GM12878 (cell line): Measurements from ENCODE around the gene ZDHHC11. TPM values are rescaled to one million over a fixed set of nuclear protein-coding genes. Genes with fewer than 3 reads are reported as not detected.
"Not testable (repeated sequence)": the region's sequence is repeated elsewhere in the genome, so short reads cannot be mapped to it uniquely, and the experiment has no call there.

Source experiments
- ATAC-seq: fragments of 200-7000 bp; cut with Tn5 transposase; 3 replicates; pipeline ENCODE4 v1.9.1; 2020; ENCODE audit warnings: mild to moderate bottlenecking, moderate library complexity
- BruUV-seq: library from RNA; stranded (reverse); fragments of 400-500 nt; replicated peaks from 2 replicates; lab custom pipeline; 2021; lab: Mats Ljungman, UMichigan
- CTCF ChIA-PET: fragments of 300-600 bp; sonication (Branson Sonifier 250); formaldehyde crosslinking; extraction: SDS; loops from one replicate; lab custom pipeline; 2021; ENCODE audit warnings: inconsistent platforms; lab: Yijun Ruan, JAX
- POLR2A ChIA-PET: fragments of 350-600 bp; formaldehyde crosslinking; extraction: SDS; loops from one replicate; lab custom pipeline; 2021; ENCODE audit warnings: inconsistent platforms; lab: Charles Lee
- RAD21 ChIA-PET: fragments of 300-600 bp; sonication (Branson Sonifier 250); formaldehyde crosslinking; loops from one replicate; lab custom pipeline; 2023; ENCODE audit warnings: antibody characterized with exemption; ENCODE audit not compliant: unreplicated experiment; lab: Charles Lee
- SMC1A ChIA-PET: fragments of 300-600 bp; sonication (Branson Sonifier 250); formaldehyde crosslinking; loops from one replicate; lab custom pipeline; 2023; ENCODE audit not compliant: unreplicated experiment, uncharacterized antibody; lab: Charles Lee
- DNase-seq: peaks from one replicate; pipeline ENCODE4 v3.0.0-alpha.2; 2011; ENCODE audit warnings: low read depth, low spot score
- FAIRE-seq: peaks from 3 replicates; lab custom pipeline; 2011; peaks lifted over from hg19 to GRCh38; lab: Jason Lieb, UNC
- H2AFZ ChIP-seq: 2 replicates; pipeline ENCODE4 v1.6.0; 2011; ENCODE audit warnings: low read depth, low read length, control low read depth; ENCODE audit not compliant: control insufficient read depth
- H3K27ac ChIP-seq: 2 replicates; pipeline ENCODE4 v1.5.1; 2011; ENCODE audit warnings: control low read depth; ENCODE audit not compliant: control insufficient read depth, insufficient read depth
- H3K27me3 ChIP-seq, 2 experiments: replicated peaks in 1 of 2; 2 replicates each; pipeline versions ENCODE4 v1.6.0 to v1.6.1; 2011; ENCODE audit warnings: low read length in 1 of 2; ENCODE audit not compliant: control insufficient read depth in 2 of 2, insufficient read depth in 2 of 2
- H3K36me3 ChIP-seq, 2 experiments: 2 replicates each; pipeline ENCODE4 v1.5.1; 2011; ENCODE audit warnings: low read length in 1 of 2; ENCODE audit not compliant: control insufficient read depth in 2 of 2, insufficient read depth in 2 of 2
- H3K4me1 ChIP-seq: 2 replicates; pipeline ENCODE4 v1.6.1; 2011; ENCODE audit warnings: mild to moderate bottlenecking, low read length, moderate library complexity, mixed read lengths; ENCODE audit not compliant: control insufficient read depth, insufficient read depth
- H3K4me2 ChIP-seq: 2 replicates; pipeline ENCODE4 v1.6.0; 2011; ENCODE audit warnings: control low read depth; ENCODE audit not compliant: control insufficient read depth, insufficient read depth
- H3K4me3 ChIP-seq: fragments of 200-600 bp; sonication (generic); 2 replicates; pipeline ENCODE4 v1.5.1; 2016
- H3K79me2 ChIP-seq: 2 replicates; pipeline ENCODE4 v1.6.0; 2011; ENCODE audit warnings: low read length; ENCODE audit not compliant: control insufficient read depth, insufficient read depth
- H3K9ac ChIP-seq: 2 replicates; pipeline ENCODE4 v1.8.0; 2011; ENCODE audit warnings: low read length, control low read depth, mixed read lengths; ENCODE audit not compliant: control insufficient read depth, insufficient read depth
- H3K9me3 ChIP-seq: replicated peaks from 3 replicates; pipeline ENCODE4 v1.5.1; 2011; ENCODE audit warnings: mild to moderate bottlenecking, low read length; ENCODE audit not compliant: control insufficient read depth, insufficient read depth
- H4K20me1 ChIP-seq: 2 replicates; pipeline ENCODE4 v1.6.0; 2011; ENCODE audit not compliant: control insufficient read depth, insufficient read depth
- WGBS: methylation state at CpG from one replicate; pipeline ENCODE4 v1.1.6; 2016; ENCODE audit warnings: low lambda C conversion rate; ENCODE audit not compliant: insufficient replicate concordance, insufficient coverage; ENCODE audit errors: missing lambda C conversion rate; 5-methylcytosine and 5-hydroxymethylcytosine counted together
- in situ Hi-C: fragments of 300-500 bp; cut with MboI; formaldehyde crosslinking; loops from 9 replicates; pipeline ENCODE4 v1.14.3; 2018; ENCODE audit warnings: mixed read lengths
- intact Hi-C: fragments of 100-400 bp; cut with micrococcal nuclease; formaldehyde crosslinking; loops from one replicate; pipeline ENCODE4 v1.14.2; 2022; ENCODE audit not compliant: unreplicated experiment
- polyA plus RNA-seq, 11 experiments: library from polyadenylated mRNA; depleted of rRNA in 4 of 11; unstranded in 6 of 11; stranded (reverse) in 5 of 11; fragments of >200 nt; fragmentation: Nextera tagmentation in 4 of 11; fragmentation: Illumina TruSeq in 1 of 11; extraction: Ambion mirVana in 4 of 11; extraction: Trizol in 1 of 11; gene quantifications; 1 replicate in 1 of 11; 2 replicates in 10 of 11; pipeline versions ENCODE4 v1.2.1 to v1.2.3, GENCODE V29; 2011 to 2016; ENCODE audit warnings: inconsistent platforms in 2 of 11, missing spikeins in 2 of 11, low read depth in 1 of 11
- total RNA-seq, 4 experiments: library from RNA; depleted of rRNA in 3 of 4; stranded (reverse); fragments of >200 nt in 3 of 4; fragmentation: Illumina TruSeq in 1 of 4; extraction: Trizol in 1 of 4; gene quantifications; 2 replicates each; pipeline versions ENCODE4 v1.2.1 to v1.2.3, GENCODE V29; 2013 to 2021

The ZDHHC11 gene
- total and polyA plus RNA-seq, 10 of the 15 experiments (the other 5 are each of a cell fraction or from before 2014, with no cell fraction given) = 0.04 to 1.4 (median 0.30) TPM

DNA sequence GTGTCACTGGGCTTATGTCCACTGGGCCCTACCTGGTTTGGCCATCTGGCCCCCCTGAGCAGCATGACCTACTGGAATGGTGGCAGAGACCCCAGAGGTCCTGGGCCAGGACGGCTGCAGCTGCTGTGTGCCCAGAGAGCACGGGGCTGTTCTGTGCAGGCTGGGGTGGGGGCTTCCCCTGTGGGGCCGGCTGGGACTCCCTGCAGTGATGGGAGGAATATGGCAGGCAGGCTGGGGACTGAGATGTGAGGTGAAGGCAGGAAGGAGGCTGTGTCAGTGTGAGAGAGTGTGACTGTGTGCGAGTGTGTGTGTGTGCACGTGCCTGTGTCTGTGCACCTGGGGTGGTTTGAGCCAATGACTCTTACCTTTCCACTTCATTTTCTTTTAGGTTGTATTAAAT is 37.2 kb downstream of the ZDHHC11 start:
- intact Hi-C loops, BruUV-seq: not testable (repeated sequence)

DNA sequence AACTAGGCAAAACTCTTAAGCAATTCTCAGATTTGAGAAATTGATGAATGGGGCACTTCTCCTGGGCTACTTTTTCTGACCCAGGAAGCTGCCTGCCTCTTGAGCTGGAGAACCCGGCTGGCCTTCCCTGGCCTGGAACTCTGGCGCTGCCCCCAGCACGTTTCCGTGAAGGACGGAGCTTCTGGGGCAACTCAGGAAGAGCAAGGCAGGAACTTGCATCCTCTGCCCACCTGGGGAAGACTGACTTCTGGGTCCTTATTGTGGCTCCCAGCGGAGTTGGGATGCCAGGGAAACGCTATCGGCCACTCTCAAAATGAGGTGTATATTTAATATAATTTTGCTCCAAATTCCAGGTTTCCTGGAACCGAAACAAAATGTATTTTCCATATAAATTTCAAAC is 39.4 kb downstream of the ZDHHC11 start:
- WGBS = 51% methylated on average over 8 of the region's 9 CpGs
- H3K27me3 ChIP-seq, H3K9me3 ChIP-seq, CTCF ChIA-PET, RAD21 ChIA-PET, H3K27ac ChIP-seq, SMC1A ChIA-PET, H3K4me2 ChIP-seq, in situ Hi-C loops, DNase-seq, BruUV-seq, H3K9ac ChIP-seq, FAIRE-seq, H3K4me3 ChIP-seq, H2AFZ ChIP-seq, intact Hi-C loops, POLR2A ChIA-PET, H4K20me1 ChIP-seq, H3K79me2 ChIP-seq, H3K4me1 ChIP-seq, ATAC-seq, H3K36me3 ChIP-seq: not testable (repeated sequence)

More for the DNA sequence above, 37.2 kb downstream of the ZDHHC11 start:
- H3K79me2 ChIP-seq, H4K20me1 ChIP-seq, POLR2A ChIA-PET, CTCF ChIA-PET, H3K9me3 ChIP-seq, in situ Hi-C loops, H3K4me3 ChIP-seq, SMC1A ChIA-PET, ATAC-seq, H3K4me1 ChIP-seq, DNase-seq, H3K36me3 ChIP-seq, FAIRE-seq, H3K27ac ChIP-seq, H3K4me2 ChIP-seq, H2AFZ ChIP-seq, H3K9ac ChIP-seq, RAD21 ChIA-PET, H3K27me3 ChIP-seq: not testable (repeated sequence)
- WGBS = 40% methylated on average over 5 of the region's 5 CpGs

DNA sequence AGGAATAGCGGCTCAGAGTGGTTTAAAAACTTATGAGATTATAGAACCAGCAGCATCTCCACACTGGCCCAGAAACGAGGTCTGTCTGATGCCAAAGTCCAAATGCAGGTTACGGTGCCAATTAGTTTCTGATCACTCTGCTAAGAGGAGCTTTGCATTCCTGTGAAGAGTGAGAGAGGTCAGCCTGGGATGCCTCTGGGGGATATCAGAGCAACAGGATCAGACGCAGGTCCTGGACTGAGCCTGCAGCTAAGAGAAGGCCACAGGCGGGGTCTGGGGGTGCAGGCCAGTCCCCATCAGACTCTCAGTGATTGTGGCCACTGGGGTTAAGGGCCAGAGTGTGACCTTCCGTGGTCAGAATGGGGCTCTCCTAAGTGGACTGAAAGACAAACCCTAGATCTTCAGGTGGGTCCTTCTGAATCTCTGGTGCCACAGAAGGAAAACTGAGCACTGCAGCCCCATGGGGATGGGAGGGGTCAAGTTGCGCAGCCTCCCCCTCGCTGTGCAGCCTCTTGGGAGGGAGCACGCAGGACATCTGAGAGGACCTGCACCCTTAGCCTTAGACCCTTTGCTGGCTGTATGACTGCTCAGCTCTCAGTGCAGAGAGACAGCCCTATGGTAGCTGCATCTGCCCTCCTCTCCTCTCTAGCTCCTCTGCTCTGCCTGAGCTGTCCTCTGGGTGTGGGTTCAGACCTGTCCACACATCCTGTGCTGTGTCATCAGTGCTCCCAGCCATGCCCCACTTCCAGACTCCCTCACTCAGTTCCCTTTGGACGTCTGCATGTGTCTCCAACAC is 42.9 kb downstream of the ZDHHC11 start:
- FAIRE-seq, H2AFZ ChIP-seq, H3K36me3 ChIP-seq, H3K9ac ChIP-seq, CTCF ChIA-PET, SMC1A ChIA-PET, H3K9me3 ChIP-seq, RAD21 ChIA-PET, BruUV-seq, ATAC-seq, H4K20me1 ChIP-seq, DNase-seq, in situ Hi-C loops, H3K79me2 ChIP-seq, H3K27ac ChIP-seq, H3K4me3 ChIP-seq, intact Hi-C loops, H3K4me1 ChIP-seq, POLR2A ChIA-PET, H3K4me2 ChIP-seq, H3K27me3 ChIP-seq: not testable (repeated sequence)
- 29% methylated on average over 7 of the region's 10 CpGs for WGBS
